Measurements from ENCODE around the gene PLOD2. TPM values are rescaled to one million over a fixed set of nuclear protein-coding genes. Genes with fewer than 3 reads are reported as not detected.

Gene PLOD2
- total RNA-seq, 1 donor from 2014 or later = 23.7 TPM

- Histone ChIP-seq H3K4me1 (no peaks in the 10 kb centered on the region), H3K9me3 (no peaks in the 10 kb centered on the region), H3K27ac (no peak overlapping the region), H3K27me3 (no peaks in the 10 kb centered on the region), H3K36me3 (no peaks in the 10 kb centered on the region), H3K4me3 (no peak overlapping the region)
- no peak for TF ChIP-seq CTCF (IDR thresholded peaks at IDR 0.05)
- ATAC-seq (no peak), DNase-seq (no peak)
- intact Hi-C loops (cut with DNase I) = no loop called here
These were observed 83.8 kb downstream of the PLOD2 start for GRCh38 chr3:146077181-146077580.

DNA sequence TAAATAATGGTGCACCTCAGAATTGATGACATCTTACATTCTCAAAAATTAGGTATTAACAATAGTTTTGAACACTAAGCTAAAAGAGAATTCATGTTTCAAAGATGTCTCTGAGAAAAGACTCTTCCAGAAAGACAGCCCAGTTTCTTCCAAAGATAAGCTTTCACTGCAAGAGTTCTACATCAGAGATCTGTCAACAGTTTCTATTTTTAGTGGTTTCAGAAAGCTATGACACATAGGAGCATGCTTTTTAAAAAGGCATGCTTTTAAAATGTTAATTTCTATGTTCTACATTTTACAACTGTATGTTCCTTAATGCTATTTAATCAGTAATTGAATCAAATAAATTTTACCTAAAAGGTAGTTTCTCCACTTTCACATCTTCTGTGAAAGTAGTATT, 88.2 kb downstream of the PLOD2 start:
- no peak for ATAC-seq
- Histone ChIP-seq H3K9me3 (no peaks in the 10 kb centered on the region), H3K36me3 (no peaks in the 10 kb centered on the region), H3K27ac (no peak overlapping the region), H3K27me3 (no peaks in the 10 kb centered on the region), H3K4me3 (no peak overlapping the region), H3K4me1 (no peaks in the 10 kb centered on the region)
- no peak for DNase-seq
- intact Hi-C loops (cut with DNase I) = no loop called here
- TF ChIP-seq CTCF (IDR thresholded peaks at IDR 0.05) = no peak

GRCh38 chr3:146072061-146072460, 88.9 kb downstream of the PLOD2 start:
- H3K9me3 ChIP-seq = no peaks in the 10 kb centered on the region
- intact Hi-C loops (cut with DNase I) = no loop called here
- no peaks in the 10 kb centered on the region for H3K36me3 ChIP-seq
- H3K4me3 ChIP-seq = no peak overlapping the region
- no peaks in the 10 kb centered on the region for H3K4me1 ChIP-seq
- TF ChIP-seq CTCF (IDR thresholded peaks at IDR 0.05) = no peak
- H3K27me3 ChIP-seq = no peaks in the 10 kb centered on the region
- H3K27ac ChIP-seq = no peak overlapping the region
- no peak for ATAC-seq
- DNase-seq = no peak

DNA sequence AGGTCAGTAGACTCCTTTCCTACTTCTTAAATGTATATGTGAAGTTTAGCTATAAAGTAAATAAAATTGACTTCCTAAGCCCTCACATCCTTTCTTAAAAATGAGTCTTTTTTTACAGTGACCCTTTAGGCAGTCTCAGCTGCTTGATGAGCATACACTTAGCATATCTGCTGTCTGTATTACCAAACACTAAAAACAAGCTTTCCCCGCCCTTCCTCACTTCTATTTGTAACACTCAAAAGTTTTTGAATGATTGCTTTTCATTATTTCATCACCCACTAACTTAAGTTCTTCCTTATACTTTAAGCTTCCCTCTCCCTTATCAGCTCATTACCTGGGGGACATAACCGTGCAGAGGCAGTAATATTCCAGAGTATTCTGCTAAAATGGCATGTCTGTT, 89.4 kb downstream of the PLOD2 start:
- intact Hi-C loops (cut with DNase I) = no loop called here
- TF ChIP-seq CTCF (IDR thresholded peaks at IDR 0.05) = no peak
- Histone ChIP-seq H3K27me3 (no peaks in the 10 kb centered on the region), H3K4me1 (no peaks in the 10 kb centered on the region), H3K27ac (no peak overlapping the region), H3K4me3 (no peak overlapping the region), H3K9me3 (no peaks in the 10 kb centered on the region), H3K36me3 (no peaks in the 10 kb centered on the region)
- DNase-seq (no peak), ATAC-seq (no peak)

GRCh38 chr3:146067048-146067447, 93.9 kb downstream of the PLOD2 start:
- H3K36me3 ChIP-seq = no peaks in the 10 kb centered on the region
- ATAC-seq (no peak), DNase-seq (no peak)
- H3K4me3 ChIP-seq = no peak overlapping the region
- no peak for TF ChIP-seq CTCF (IDR thresholded peaks at IDR 0.05)
- no peaks in the 10 kb centered on the region for H3K27me3 ChIP-seq
- no peaks in the 10 kb centered on the region for H3K4me1 ChIP-seq
- H3K27ac ChIP-seq = no peak overlapping the region
- intact Hi-C loops (cut with DNase I) = loop anchor here (10.0 kb wide), 1 partner anchor 268 kb away; no protein-coding TSS in a partner anchor
- H3K9me3 ChIP-seq = no peaks in the 10 kb centered on the region

DNA sequence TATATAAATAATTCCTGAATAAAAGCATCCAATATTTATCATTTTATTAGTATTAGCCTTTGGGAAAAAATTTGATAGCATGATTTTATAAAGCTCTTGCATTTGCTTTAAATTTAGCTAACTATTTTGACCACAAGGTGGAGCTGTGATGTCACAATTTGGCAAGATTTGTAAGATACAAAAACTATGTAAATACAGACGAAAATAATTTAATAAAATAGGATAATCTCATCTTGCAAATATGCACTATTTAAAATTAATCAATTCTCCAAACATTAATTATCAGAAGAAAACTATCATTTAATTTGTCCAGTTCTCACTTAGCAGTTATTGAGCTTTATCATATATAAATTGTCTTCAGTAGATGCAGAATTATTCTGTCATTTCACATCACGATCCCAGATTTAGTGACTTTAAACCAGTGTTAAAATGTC, 95.4 kb downstream of the PLOD2 start:
- Histone ChIP-seq H3K27me3 (no peaks in the 10 kb centered on the region), H3K4me3 (no peak overlapping the region), H3K36me3 (no peaks in the 10 kb centered on the region), H3K4me1 (no peaks in the 10 kb centered on the region), H3K27ac (no peak overlapping the region), H3K9me3 (no peaks in the 10 kb centered on the region)
- DNase-seq (no peak), ATAC-seq (no peak)
- peak; percentile 81 for TF ChIP-seq CTCF (IDR thresholded peaks at IDR 0.05)
- intact Hi-C loops (cut with DNase I) = loop anchor here (10.0 kb wide), 1 partner anchor 269 kb away; no protein-coding TSS in a partner anchor

Data from upper lobe of right lung (tissue), 1 donor.